Subcutaneous adipose tissue (tissue), 4 donors: Measurements from ENCODE around the gene PTAR1. TPM values are rescaled to one million over a fixed set of nuclear protein-coding genes. Genes with fewer than 3 reads are reported as not detected.

Experiments
- total RNA-seq, 4 donors: library from RNA; depleted of rRNA; stranded (reverse); fragments of >200 nt; gene quantifications; one replicate each; pipeline ENCODE4 v1.1.0, GENCODE V29; 2016
- TF ChIP-seq, protein P1 (sequence below): fragments of 450-650 bp; IDR thresholded peaks from one replicate; pipeline ENCODE4 v1.5.1; 2016; ENCODE audit warnings: low read depth, mild to moderate bottlenecking, control low read depth, antibody characterized with exemption, moderate library complexity

The PTAR1 gene
- total RNA-seq, 4 donors from 2014 or later: 78.0 to 84.1 (median 81.1) TPM

DNA sequence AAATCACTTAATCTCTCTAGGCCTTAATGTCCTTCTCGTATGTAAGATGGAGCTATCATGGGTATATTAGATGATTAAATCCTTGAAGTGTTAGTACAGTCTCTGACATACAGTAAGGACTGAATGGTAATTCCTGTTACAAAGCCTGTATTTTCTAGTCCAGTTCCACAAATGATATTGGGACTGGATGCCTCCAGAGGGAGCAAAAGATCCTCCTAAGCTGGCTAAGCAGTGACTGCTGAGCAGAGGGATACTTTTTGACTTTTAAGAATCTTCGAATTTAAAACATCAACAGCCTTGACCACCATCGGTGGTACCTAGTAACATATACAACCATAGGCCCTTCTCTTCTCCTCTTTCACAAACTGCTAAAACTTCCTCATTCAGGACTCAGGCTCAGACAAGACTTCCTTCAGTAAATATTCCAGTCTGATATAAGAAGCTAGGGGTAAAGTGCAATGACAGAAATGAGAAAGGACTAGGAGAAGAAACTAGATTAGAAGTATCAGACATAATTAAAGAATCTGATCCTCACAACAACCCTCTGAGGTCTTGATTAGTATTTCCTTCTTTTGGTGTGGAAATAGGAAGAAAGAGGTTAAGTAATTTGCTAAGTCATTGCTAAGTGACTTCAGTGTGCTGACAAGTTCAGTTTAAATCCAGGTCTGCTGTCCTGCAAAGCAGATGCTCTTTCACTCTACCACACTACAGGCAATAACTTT is 13.9 kb downstream of the PTAR1 start:
- TF ChIP-seq, protein P1, sequence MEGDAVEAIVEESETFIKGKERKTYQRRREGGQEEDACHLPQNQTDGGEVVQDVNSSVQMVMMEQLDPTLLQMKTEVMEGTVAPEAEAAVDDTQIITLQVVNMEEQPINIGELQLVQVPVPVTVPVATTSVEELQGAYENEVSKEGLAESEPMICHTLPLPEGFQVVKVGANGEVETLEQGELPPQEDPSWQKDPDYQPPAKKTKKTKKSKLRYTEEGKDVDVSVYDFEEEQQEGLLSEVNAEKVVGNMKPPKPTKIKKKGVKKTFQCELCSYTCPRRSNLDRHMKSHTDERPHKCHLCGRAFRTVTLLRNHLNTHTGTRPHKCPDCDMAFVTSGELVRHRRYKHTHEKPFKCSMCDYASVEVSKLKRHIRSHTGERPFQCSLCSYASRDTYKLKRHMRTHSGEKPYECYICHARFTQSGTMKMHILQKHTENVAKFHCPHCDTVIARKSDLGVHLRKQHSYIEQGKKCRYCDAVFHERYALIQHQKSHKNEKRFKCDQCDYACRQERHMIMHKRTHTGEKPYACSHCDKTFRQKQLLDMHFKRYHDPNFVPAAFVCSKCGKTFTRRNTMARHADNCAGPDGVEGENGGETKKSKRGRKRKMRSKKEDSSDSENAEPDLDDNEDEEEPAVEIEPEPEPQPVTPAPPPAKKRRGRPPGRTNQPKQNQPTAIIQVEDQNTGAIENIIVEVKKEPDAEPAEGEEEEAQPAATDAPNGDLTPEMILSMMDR: no peak

DNA sequence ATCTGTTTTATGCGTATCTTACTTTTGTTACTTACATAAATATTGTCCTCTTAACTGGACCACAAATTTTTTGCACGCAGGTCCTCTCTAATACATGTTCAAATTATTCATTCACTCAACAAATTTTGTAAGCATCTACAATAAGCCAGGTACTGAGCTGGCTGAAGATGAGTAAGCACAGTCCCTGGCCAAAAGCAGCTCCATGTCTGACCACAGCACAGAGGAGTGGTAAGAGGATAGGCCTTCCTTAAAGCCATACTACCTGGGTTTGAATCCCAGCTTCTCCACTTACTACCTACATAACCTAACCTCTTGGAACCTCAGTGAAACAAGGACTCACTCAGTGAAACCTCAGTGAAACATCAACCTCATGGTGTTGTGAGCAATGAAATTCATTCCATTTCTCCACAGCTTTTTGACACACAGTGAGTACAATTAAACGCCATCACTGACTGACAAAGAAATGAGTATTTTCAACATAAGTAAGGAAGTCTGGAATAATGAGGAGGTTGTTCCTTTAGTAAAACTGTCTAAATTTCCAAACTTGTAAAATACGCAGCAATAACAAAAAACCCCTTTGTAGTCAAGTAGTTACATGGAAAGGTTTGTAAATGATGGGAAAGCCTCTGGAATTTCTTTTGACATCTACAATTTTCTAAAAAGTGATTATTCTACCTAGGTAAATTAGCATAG is 15.0 kb downstream of the PTAR1 start:
- TF ChIP-seq, protein P1: no peak

DNA sequence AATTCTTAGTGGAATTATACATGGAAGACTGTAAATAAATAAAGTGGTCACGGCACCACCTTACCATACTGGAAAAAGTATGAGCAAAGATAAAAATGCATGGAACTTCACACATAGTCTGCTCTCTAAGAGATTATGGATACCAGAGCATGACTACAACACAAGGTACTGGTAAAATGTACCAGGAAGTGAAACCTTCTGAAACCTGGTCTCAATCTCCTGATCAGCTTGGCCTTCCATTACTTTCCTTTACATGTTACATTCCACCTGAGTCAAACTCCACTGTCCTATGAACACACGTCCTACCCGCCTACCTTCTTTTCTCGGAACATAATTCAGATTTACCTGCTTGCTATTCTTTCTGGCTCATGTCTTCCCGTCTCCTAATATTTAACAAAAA is 15.9 kb downstream of the PTAR1 start:
- TF ChIP-seq, protein P1: no peak

DNA sequence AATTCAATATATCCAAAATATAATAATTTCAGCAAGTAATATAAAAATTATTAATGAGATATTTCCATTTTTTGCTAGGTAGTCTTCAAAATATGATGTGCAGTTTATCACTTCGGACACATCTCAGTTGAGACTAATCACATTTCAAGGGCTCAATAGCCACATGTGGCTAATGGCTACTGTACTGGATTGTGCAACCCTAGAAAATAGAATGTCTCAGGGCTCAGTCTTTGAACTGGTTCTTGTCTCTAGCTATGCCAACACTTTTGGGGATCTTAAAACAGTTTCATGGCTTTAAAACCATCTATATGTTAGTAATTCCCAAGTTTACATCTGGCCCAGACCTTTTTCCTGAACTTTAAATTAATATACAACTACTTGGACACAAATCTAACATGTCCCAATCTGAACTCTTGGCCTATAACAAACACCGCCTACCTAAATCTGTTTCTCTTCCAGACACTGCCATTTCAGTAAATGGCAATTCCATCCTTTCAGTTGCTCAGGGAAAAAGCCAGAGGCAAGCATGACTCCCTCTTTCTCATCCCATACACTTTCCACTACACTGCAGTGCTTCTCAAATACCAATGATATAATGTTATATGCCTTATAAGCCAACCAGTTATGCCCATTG is 18.8 kb downstream of the PTAR1 start:
- TF ChIP-seq, protein P1: no peak

DNA sequence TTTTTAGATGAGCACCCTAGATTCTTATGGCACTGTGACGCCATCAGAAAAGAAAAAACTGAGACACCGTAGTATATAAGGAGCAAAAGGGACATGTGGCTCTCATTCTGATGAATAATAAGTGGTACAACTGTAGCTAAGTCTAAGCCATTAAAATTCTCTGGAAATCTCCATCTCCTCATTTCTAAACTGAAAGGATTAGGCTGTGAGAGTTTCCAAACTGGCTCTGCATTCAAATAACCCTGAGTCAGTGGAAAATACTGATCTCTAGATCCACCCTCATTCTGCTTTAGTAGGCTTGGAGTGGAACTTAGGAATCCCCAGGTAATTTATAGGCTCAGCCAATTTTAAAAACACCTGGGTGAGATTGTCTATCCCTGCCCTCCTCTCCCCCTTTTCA is 28.5 kb downstream of the PTAR1 start:
- TF ChIP-seq, protein P1: no peak

DNA sequence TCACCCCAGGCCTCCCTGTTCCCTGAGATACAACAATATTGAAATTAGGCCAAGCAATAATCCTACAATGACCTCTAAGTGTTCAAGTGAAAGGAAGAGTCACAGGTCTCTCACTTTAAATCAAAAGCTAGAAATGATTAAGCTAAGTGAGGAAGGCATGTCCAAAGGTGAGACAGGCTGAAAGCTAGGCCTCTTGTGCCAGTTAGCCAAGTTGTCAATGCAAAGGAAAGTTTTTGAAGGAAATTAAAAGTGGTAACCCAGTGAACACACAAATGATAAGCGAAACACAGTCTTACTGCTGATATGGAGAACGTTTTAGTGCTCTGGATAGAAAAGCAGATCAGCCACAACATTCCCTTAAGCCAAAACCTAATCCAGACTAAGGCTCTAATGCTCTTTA is 39.8 kb downstream of the PTAR1 start:
- TF ChIP-seq, protein P1: no peak

DNA sequence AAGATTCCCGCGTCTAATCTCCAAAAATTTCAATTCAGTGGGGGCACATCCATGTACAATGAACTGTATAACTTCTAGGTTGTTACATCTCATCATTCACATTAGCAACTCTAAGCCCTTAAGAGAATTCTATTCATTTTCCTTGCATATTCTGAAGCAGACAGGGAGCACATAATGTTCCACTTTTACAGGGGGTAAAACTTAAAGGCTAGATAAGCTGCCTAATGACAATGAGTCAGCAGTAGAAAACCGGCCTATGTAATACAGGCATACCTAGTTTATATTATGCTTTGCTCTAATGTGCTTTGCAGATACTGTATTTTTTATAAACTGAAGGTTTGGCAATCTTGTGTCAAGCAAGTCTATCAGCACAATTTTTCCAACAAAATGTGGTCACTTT is 40.4 kb downstream of the PTAR1 start:
- TF ChIP-seq, protein P1: no peak
